ENCODE data around the gene MSH3.

Gene MSH3

DNA sequence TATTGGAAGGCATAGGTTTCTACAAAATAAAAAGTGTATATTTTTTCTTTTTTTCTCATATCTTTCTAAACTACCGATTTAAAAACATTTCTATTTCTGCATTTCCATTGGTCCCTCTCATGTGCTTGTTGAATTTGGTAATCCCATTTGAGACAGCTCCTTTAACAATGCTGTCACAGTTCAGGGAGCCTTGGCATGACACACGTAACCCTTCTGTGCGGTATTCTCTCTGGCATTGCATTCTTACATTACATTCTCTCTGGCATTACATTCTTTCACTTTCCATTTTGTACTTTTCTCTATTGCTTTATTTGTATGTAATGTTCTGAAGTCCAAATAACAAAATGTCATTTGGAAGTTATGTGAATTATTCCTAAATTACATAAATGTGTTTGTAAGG, 155.0 kb downstream of the MSH3 start:
- Histone ChIP-seq H3F3A (ENCODE audit: insufficient read depth, low read length) (no peaks in the 10 kb centered on the region), H3K27me3 (replicated peaks; ENCODE audit: insufficient read depth, low read length) (no peaks in the 10 kb centered on the region), H3K4me3 (ENCODE audit: low read length) (no peak overlapping the region), H3K4me2 (ENCODE audit: low read depth, low read length) (no peak overlapping the region), H3K9ac (ENCODE audit: low read length) (no peak overlapping the region), H3K4me1 (ENCODE audit: low read length) (no peaks in the 10 kb centered on the region), H3K27ac (ENCODE audit: low read length) (no peak overlapping the region), H4K20me1 (ENCODE audit: insufficient read depth, low read length) (no peaks in the 10 kb centered on the region), H2AFZ (ENCODE audit: low read length) (no peak overlapping the region), H3K9me3 (replicated peaks; ENCODE audit: insufficient read depth, low read length) (no peaks in the 10 kb centered on the region), H3K36me3 (replicated peaks; ENCODE audit: insufficient read depth, low read length) (no peaks in the 10 kb centered on the region), H3K9me2 (replicated peaks; ENCODE audit: insufficient read depth, low read length) (no peaks in the 10 kb centered on the region), H3K79me2 (ENCODE audit: low read length) (no peaks in the 10 kb centered on the region)
- DNase-seq, result no peak
- TF ChIP-seq, protein P1, sequence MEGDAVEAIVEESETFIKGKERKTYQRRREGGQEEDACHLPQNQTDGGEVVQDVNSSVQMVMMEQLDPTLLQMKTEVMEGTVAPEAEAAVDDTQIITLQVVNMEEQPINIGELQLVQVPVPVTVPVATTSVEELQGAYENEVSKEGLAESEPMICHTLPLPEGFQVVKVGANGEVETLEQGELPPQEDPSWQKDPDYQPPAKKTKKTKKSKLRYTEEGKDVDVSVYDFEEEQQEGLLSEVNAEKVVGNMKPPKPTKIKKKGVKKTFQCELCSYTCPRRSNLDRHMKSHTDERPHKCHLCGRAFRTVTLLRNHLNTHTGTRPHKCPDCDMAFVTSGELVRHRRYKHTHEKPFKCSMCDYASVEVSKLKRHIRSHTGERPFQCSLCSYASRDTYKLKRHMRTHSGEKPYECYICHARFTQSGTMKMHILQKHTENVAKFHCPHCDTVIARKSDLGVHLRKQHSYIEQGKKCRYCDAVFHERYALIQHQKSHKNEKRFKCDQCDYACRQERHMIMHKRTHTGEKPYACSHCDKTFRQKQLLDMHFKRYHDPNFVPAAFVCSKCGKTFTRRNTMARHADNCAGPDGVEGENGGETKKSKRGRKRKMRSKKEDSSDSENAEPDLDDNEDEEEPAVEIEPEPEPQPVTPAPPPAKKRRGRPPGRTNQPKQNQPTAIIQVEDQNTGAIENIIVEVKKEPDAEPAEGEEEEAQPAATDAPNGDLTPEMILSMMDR (IDR thresholded peaks at IDR 0.05; ENCODE audit: low read length), result no peak
- TF ChIP-seq EZH2phosphoT487 (IDR thresholded peaks at IDR 0.05; ENCODE audit: low read length), result no peak
- no peak for TF ChIP-seq EZH2 (optimal IDR thresholded peaks at IDR 0.05; ENCODE audit: low read depth, low read length)

DNA sequence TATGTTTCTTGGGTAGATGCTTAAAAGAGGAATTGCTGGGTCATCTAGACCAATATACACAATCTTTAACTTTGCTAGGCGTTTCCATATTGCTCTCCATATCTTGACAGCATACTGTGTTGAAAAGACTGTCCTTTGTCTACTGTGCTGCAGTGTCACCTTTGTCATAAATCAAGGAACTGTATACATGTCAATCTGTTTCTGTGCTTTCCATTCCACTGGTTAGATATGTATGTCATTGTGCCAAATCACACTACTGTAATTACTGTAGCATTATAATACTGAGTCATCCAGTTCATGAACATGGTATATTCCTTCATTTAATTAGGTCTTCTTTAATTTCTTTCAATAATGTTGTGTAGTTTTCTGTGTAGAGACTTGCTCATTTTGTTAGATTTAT, 156.0 kb downstream of the MSH3 start:
- H3K27me3 ChIP-seq (replicated peaks; ENCODE audit: insufficient read depth, low read length), result no peaks in the 10 kb centered on the region
- DNase-seq, result no peak
- H3K4me2 ChIP-seq (ENCODE audit: low read depth, low read length), result no peak overlapping the region
- H3K9ac ChIP-seq (ENCODE audit: low read length), result no peak overlapping the region
- H3K4me3 ChIP-seq (ENCODE audit: low read length), result no peak overlapping the region
- H2AFZ ChIP-seq (ENCODE audit: low read length), result no peak overlapping the region
- H3K9me3 ChIP-seq (replicated peaks; ENCODE audit: insufficient read depth, low read length), result no peaks in the 10 kb centered on the region
- H3K9me2 ChIP-seq (replicated peaks; ENCODE audit: insufficient read depth, low read length), result no peaks in the 10 kb centered on the region
- H3K36me3 ChIP-seq (replicated peaks; ENCODE audit: insufficient read depth, low read length), result no peaks in the 10 kb centered on the region; the same call in 1 of the 2 replicates
- H3K27ac ChIP-seq (ENCODE audit: low read length), result no peak overlapping the region
- no peaks in the 10 kb centered on the region for H3K79me2 ChIP-seq (ENCODE audit: low read length)
- no peaks in the 10 kb centered on the region for H4K20me1 ChIP-seq (ENCODE audit: insufficient read depth, low read length)
- H3K4me1 ChIP-seq (ENCODE audit: low read length), result no peaks in the 10 kb centered on the region
- no peaks in the 10 kb centered on the region for H3F3A ChIP-seq (ENCODE audit: insufficient read depth, low read length)
- TF ChIP-seq EZH2 (optimal IDR thresholded peaks at IDR 0.05; ENCODE audit: low read depth, low read length) (no peak), EZH2phosphoT487 (IDR thresholded peaks at IDR 0.05; ENCODE audit: low read length) (no peak)
- TF ChIP-seq, protein P1 (IDR thresholded peaks at IDR 0.05; ENCODE audit: low read length), result no peak

DNA sequence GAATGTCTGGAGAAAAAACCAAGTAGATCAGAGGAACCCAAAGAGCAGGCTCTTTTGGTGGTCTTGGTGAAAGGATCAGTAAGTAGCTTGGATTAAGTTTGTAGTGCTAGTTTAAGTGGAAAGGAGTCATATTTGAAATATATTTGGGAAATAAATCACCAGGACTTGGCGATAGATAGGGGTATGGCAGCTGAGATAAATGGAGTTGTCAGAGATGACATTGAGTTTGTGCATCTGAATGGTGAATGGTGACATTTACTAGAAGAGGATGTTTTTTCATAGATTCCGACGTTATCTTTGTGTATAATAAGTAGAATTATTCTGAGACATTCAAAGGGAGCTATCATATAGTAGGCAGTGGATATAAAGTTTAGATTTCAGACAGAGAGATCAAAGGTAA, 162.1 kb downstream of the MSH3 start:
- no peaks in the 10 kb centered on the region; the same call in 1 of the 2 replicates for H3K36me3 ChIP-seq (replicated peaks; ENCODE audit: insufficient read depth, low read length)
- H3K27ac ChIP-seq (ENCODE audit: low read length), result no peak overlapping the region
- no peak overlapping the region for H3K9ac ChIP-seq (ENCODE audit: low read length)
- DNase-seq, result no peak
- H3K79me2 ChIP-seq (ENCODE audit: low read length), result no peaks in the 10 kb centered on the region
- H3K9me2 ChIP-seq (replicated peaks; ENCODE audit: insufficient read depth, low read length), result no peaks in the 10 kb centered on the region
- TF ChIP-seq EZH2phosphoT487 (IDR thresholded peaks at IDR 0.05; ENCODE audit: low read length) (no peak), EZH2 (optimal IDR thresholded peaks at IDR 0.05; ENCODE audit: low read depth, low read length) (no peak)
- TF ChIP-seq, protein P1 (IDR thresholded peaks at IDR 0.05; ENCODE audit: low read length), result no peak
- H3K4me3 ChIP-seq (ENCODE audit: low read length), result no peak overlapping the region
- no peaks in the 10 kb centered on the region for H3K4me1 ChIP-seq (ENCODE audit: low read length)
- H3K9me3 ChIP-seq (replicated peaks; ENCODE audit: insufficient read depth, low read length), result no peaks in the 10 kb centered on the region
- no peaks in the 10 kb centered on the region for H4K20me1 ChIP-seq (ENCODE audit: insufficient read depth, low read length)
- no peak overlapping the region for H3K4me2 ChIP-seq (ENCODE audit: low read depth, low read length)
- no peaks in the 10 kb centered on the region for H3F3A ChIP-seq (ENCODE audit: insufficient read depth, low read length)
- H2AFZ ChIP-seq (ENCODE audit: low read length), result no peak overlapping the region
- no peaks in the 10 kb centered on the region for H3K27me3 ChIP-seq (replicated peaks; ENCODE audit: insufficient read depth, low read length)
